ENCODE results near the gene ATP1A1.

The ATP1A1 gene

GRCh38 chr1:116356067-116356466 lies 17.0 kb upstream of the ATP1A1 start:
- no peak for TF ChIP-seq CTCF (IDR thresholded peaks at IDR 0.05; ENCODE audit: extremely low read depth, missing control alignments)
- no peak for DNase-seq (ENCODE audit: low spot score)

- TF ChIP-seq CTCF (IDR thresholded peaks at IDR 0.05; ENCODE audit: extremely low read depth, missing control alignments): no peak
- no peak for DNase-seq (ENCODE audit: low spot score)
Measured at GRCh38 chr1:116356673-116357072, 16.4 kb upstream of the ATP1A1 start.

GRCh38 chr1:116357487-116357886 lies 15.6 kb upstream of the ATP1A1 start:
- no peak for DNase-seq (ENCODE audit: low spot score)
- no peak for TF ChIP-seq CTCF (IDR thresholded peaks at IDR 0.05; ENCODE audit: extremely low read depth, missing control alignments)

- no peak for TF ChIP-seq CTCF (IDR thresholded peaks at IDR 0.05; ENCODE audit: extremely low read depth, missing control alignments)
- no peak for DNase-seq (ENCODE audit: low spot score)
Measured at GRCh38 chr1:116359060-116359830, 13.8 kb upstream of the ATP1A1 start.

GRCh38 chr1:116359871-116360270 lies 13.2 kb upstream of the ATP1A1 start:
- DNase-seq (ENCODE audit: low spot score): no peak

GRCh38 chr1:116360429-116361173 lies 12.4 kb upstream of the ATP1A1 start:
- TF ChIP-seq CTCF (IDR thresholded peaks at IDR 0.05; ENCODE audit: extremely low read depth, missing control alignments): no peak
- peak; percentile 22 for DNase-seq (ENCODE audit: low spot score)

More at GRCh38 chr1:116359871-116360270, 13.2 kb upstream of the ATP1A1 start:
- TF ChIP-seq CTCF (IDR thresholded peaks at IDR 0.05; ENCODE audit: extremely low read depth, missing control alignments): no peak

GRCh38 chr1:116361648-116362047 lies 11.4 kb upstream of the ATP1A1 start:
- TF ChIP-seq CTCF (IDR thresholded peaks at IDR 0.05; ENCODE audit: extremely low read depth, missing control alignments): no peak
- DNase-seq (ENCODE audit: low spot score): no peak
